RWPE2 (cell line): ENCODE measurements around the gene ETFRF1.

Experiments
- ATAC-seq: fragments of 200-7000 bp; cut with Tn5 transposase; 3 replicates; pipeline ENCODE4 v1.9.1; 2021; ENCODE audit warnings: low read depth
- DNase-seq: peaks from one replicate; pipeline ENCODE4 v3.0.0-alpha.2; 2020; ENCODE audit warnings: low spot score
- H3K27ac ChIP-seq: fragments of 450-650 bp; 2 replicates; pipeline ENCODE4 v1.5.1; 2017; ENCODE audit warnings: mild to moderate bottlenecking; ENCODE audit not compliant: poor library complexity, severe bottlenecking
- H3K27me3 ChIP-seq: fragments of 250-450 bp; sonication (Bioruptor Pico); 2 replicates; pipeline ENCODE4 v1.5.1; 2021; ENCODE audit warnings: mild to moderate bottlenecking, moderate library complexity; ENCODE audit not compliant: insufficient read depth, poor library complexity, severe bottlenecking
- H3K36me3 ChIP-seq: fragments of 250-450 bp; sonication (Bioruptor Pico); 2 replicates; pipeline ENCODE4 v1.5.1; 2020; ENCODE audit warnings: low read depth, mild to moderate bottlenecking, moderate library complexity
- H3K4me1 ChIP-seq: fragments of 250-450 bp; sonication (Bioruptor Pico); 2 replicates; pipeline ENCODE4 v1.5.1; 2021; ENCODE audit warnings: mild to moderate bottlenecking, moderate library complexity; ENCODE audit not compliant: insufficient read depth, poor library complexity, severe bottlenecking
- H3K4me3 ChIP-seq: fragments of 250-450 bp; sonication (Bioruptor Pico); 2 replicates; pipeline ENCODE4 v1.5.1; 2021; ENCODE audit warnings: mild to moderate bottlenecking, moderate library complexity; ENCODE audit not compliant: severe bottlenecking
- H3K9me3 ChIP-seq: fragments of 250-450 bp; sonication (Bioruptor Pico); 2 replicates; pipeline ENCODE4 v1.5.1; 2021; ENCODE audit warnings: mild to moderate bottlenecking, moderate library complexity; ENCODE audit not compliant: severe bottlenecking
- CTCF ChIP-seq: fragments of 450-650 bp; IDR thresholded peaks from one replicate; pipeline ENCODE4 v1.5.1; 2017; ENCODE audit warnings: mild to moderate bottlenecking, moderate library complexity; ENCODE audit not compliant: poor library complexity, severe bottlenecking

ETFRF1 gene

DNA sequence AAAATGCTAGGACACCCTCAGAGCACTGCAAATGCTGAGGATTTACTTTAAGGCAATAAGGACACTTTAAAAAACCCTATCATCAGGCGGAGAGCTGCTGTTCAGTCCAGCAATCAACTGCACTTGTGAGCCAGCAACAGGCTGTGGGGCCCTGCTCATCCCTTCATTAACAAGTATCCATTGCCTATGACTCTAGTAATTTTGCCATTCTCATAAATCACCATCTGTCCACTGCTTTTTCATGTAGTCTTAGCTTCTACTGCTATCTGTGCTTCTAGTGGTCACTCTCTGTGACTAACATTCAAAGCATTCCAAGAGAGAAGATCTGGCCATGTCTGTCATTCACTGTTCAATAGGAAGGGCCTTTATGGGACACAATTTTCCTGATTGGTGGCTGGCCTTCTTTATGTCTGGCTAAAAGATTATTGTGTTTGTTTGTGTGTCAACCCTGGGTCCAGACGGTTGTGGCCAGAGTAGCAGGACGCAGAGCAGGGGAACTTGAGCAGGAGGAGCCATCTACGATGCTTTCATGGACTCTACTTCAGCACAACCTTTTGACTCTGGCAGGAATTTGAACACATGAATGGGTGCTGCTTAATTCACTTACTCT is 59.3 kb downstream of the ETFRF1 start:
- H3K27me3 ChIP-seq, result no peaks in the 10 kb centered on the region
- no peak for TF ChIP-seq CTCF
- no peak overlapping the region for H3K4me3 ChIP-seq
- DNase-seq (no peak), ATAC-seq (no peak)
- no peak overlapping the region for H3K27ac ChIP-seq
- no peaks in the 10 kb centered on the region for H3K4me1 ChIP-seq
- H3K36me3 ChIP-seq, result no peaks in the 10 kb centered on the region
- no peaks in the 10 kb centered on the region for H3K9me3 ChIP-seq
